SU-DHL-6 (cell line): ENCODE results near the gene GFOD1.

Experiments
- H2AFZ ChIP-seq: fragments of 200-600 bp; sonication (generic); 2 replicates; pipeline ENCODE4 v1.6.1; 2014; ENCODE audit warnings: low read depth, mild to moderate bottlenecking, moderate library complexity, mixed read lengths, antibody characterized with exemption, low read length; ENCODE audit not compliant: severe bottlenecking
- H3F3A ChIP-seq: fragments of 200-600 bp; shearing (Covaris generic); 2 replicates; pipeline ENCODE4 v1.6.0; 2016; ENCODE audit warnings: antibody characterized with exemption, mild to moderate bottlenecking; ENCODE audit not compliant: insufficient read depth
- H3K27ac ChIP-seq: fragments of 200-600 bp; sonication (generic); 2 replicates; pipeline ENCODE4 v1.5.1; 2016; ENCODE audit warnings: low read depth, mild to moderate bottlenecking, low read length, moderate library complexity, mixed read lengths
- H3K27me3 ChIP-seq: fragments of 200-600 bp; sonication (generic), shearing (Covaris generic); 2 replicates; pipeline ENCODE4 v1.6.0; 2014; ENCODE audit warnings: mild to moderate bottlenecking, low read length
- H3K36me3 ChIP-seq: fragments of 200-600 bp; sonication (generic); 2 replicates; pipeline ENCODE4 v1.6.1; 2014; ENCODE audit warnings: mild to moderate bottlenecking, low read length, mixed read lengths
- H3K4me2 ChIP-seq: fragments of 300-600, 200-600 bp; shearing (Covaris generic), sonication (generic); 2 replicates; pipeline ENCODE4 v1.6.0; 2014; ENCODE audit warnings: low read length, low read depth, mild to moderate bottlenecking; ENCODE audit not compliant: poor library complexity, severe bottlenecking
- H3K4me3 ChIP-seq: fragments of 200-600 bp; sonication (generic); 2 replicates; pipeline ENCODE4 v1.5.1; 2014; ENCODE audit warnings: antibody characterized with exemption, low read length, mild to moderate bottlenecking, mixed read lengths; ENCODE audit not compliant: insufficient read depth, poor library complexity, severe bottlenecking
- H3K79me2 ChIP-seq: fragments of 200-600 bp; sonication (generic); 2 replicates; pipeline ENCODE4 v1.6.1; 2014; ENCODE audit warnings: mild to moderate bottlenecking, low read length, moderate library complexity; ENCODE audit not compliant: insufficient read depth
- H3K9ac ChIP-seq: fragments of 200-600 bp; sonication (generic); 2 replicates; pipeline ENCODE4 v1.7.0; 2014; ENCODE audit warnings: mild to moderate bottlenecking, low read length
- H3K9me2 ChIP-seq: fragments of 200-600 bp; sonication (generic); replicated peaks from 2 replicates; pipeline ENCODE4 v1.6.1; 2014; ENCODE audit warnings: low read length; ENCODE audit not compliant: insufficient read depth
- H3K9me3 ChIP-seq: fragments of 200-600 bp; sonication (generic); 2 replicates; pipeline ENCODE4 v1.6.1; 2014; ENCODE audit warnings: low read length, mixed read lengths; ENCODE audit not compliant: insufficient read depth
- H4K20me1 ChIP-seq: fragments of 200-600 bp; sonication (generic); 2 replicates; pipeline ENCODE4 v1.6.1; 2014; ENCODE audit warnings: low read depth, mild to moderate bottlenecking, antibody characterized with exemption, low read length, moderate library complexity, mixed read lengths
- EZH2phosphoT487 ChIP-seq: fragments of 200-600 bp; sonication (generic), shearing (Covaris generic); conservative IDR thresholded peaks from 2 replicates; pipeline ENCODE4 v1.6.1; 2018; ENCODE audit warnings: mild to moderate bottlenecking, antibody characterized with exemption, low read length, moderate library complexity, mixed read lengths
- TF ChIP-seq, protein P1 (sequence below): fragments of 200-600 bp; sonication (generic); IDR thresholded peaks from one replicate; pipeline ENCODE4 v1.5.1; 2017; ENCODE audit warnings: antibody characterized with exemption, mild to moderate bottlenecking, low read length, moderate library complexity; ENCODE audit not compliant: insufficient read depth, poor library complexity, severe bottlenecking

The GFOD1 gene

GRCh38 chr6:13428583-13429405 is 58.6 kb downstream of the GFOD1 start:
- no peaks in the 10 kb centered on the region for H4K20me1 ChIP-seq
- no peaks in the 10 kb centered on the region for H3K9me3 ChIP-seq
- no peak for TF ChIP-seq EZH2phosphoT487
- TF ChIP-seq, protein P1, sequence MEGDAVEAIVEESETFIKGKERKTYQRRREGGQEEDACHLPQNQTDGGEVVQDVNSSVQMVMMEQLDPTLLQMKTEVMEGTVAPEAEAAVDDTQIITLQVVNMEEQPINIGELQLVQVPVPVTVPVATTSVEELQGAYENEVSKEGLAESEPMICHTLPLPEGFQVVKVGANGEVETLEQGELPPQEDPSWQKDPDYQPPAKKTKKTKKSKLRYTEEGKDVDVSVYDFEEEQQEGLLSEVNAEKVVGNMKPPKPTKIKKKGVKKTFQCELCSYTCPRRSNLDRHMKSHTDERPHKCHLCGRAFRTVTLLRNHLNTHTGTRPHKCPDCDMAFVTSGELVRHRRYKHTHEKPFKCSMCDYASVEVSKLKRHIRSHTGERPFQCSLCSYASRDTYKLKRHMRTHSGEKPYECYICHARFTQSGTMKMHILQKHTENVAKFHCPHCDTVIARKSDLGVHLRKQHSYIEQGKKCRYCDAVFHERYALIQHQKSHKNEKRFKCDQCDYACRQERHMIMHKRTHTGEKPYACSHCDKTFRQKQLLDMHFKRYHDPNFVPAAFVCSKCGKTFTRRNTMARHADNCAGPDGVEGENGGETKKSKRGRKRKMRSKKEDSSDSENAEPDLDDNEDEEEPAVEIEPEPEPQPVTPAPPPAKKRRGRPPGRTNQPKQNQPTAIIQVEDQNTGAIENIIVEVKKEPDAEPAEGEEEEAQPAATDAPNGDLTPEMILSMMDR = no peak
- no peaks in the 10 kb centered on the region for H3K27me3 ChIP-seq
- no peak overlapping the region for H3K4me3 ChIP-seq
- H3K4me2 ChIP-seq = no peak overlapping the region
- no peak overlapping the region for H2AFZ ChIP-seq
- no peaks in the 10 kb centered on the region for H3K79me2 ChIP-seq
- H3F3A ChIP-seq = no peaks in the 10 kb centered on the region
- H3K36me3 ChIP-seq = no peaks in the 10 kb centered on the region
- H3K9me2 ChIP-seq = no peaks in the 10 kb centered on the region
- no peak overlapping the region for H3K27ac ChIP-seq
- H3K9ac ChIP-seq = no peak overlapping the region

DNA sequence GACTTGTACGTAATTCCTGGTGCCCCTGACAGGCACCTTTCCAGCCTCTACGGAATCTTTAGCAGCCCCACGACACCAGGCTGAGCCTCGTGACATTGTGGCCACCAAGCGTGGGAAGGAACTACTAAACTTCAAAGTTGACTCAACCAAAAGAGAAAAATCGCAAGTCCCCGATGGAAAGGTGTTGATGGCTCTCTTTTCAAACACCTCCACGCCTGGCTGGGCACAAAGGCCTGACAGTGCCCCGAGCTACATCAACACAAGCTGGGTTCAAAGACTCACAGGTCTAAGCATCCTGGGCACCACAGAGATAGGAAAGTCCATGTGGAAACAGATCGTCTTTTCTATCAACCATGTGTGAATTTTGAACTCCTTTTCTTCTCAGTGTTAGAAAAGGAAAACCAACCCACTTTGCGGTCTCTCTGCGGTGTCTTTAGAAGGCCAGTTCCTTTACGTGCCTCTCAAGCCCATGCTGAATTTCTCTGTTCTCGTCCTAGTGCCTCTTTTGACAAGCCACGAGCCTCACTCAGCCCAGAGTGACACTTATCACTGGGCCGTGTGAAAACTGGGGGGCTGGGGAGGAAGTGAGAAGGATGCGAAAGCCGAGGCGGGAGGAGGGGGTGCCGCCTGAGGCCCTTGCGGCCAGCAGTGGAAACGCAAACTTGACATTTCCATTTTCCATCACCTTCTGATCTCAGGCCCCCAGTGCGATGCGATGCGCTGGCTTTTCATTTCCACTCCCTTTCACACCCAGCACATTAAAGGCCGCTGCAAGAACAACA is 59.4 kb downstream of the GFOD1 start:
- H3K9me3 ChIP-seq = no peaks in the 10 kb centered on the region
- H3K4me2 ChIP-seq = peak overlapping the region; percentile 12
- no peaks in the 10 kb centered on the region for H3K27me3 ChIP-seq
- peak overlapping the region; percentile 1; the same call in 1 of the 2 replicates for H3K9ac ChIP-seq
- no peaks in the 10 kb centered on the region for H3F3A ChIP-seq
- no peaks in the 10 kb centered on the region for H4K20me1 ChIP-seq
- no peaks in the 10 kb centered on the region for H3K79me2 ChIP-seq
- TF ChIP-seq, protein P1 = peak; percentile 35
- no peak for TF ChIP-seq EZH2phosphoT487
- H3K9me2 ChIP-seq = no peaks in the 10 kb centered on the region
- no peak overlapping the region for H3K4me3 ChIP-seq
- peak overlapping the region; percentile 4 for H2AFZ ChIP-seq
- H3K27ac ChIP-seq = no peak overlapping the region
- H3K36me3 ChIP-seq = no peaks in the 10 kb centered on the region

GRCh38 chr6:13427316-13427715 is 60.1 kb downstream of the GFOD1 start:
- Histone ChIP-seq H3K4me3 (no peak overlapping the region), H3K9ac (no peak overlapping the region), H3K9me2 (no peaks in the 10 kb centered on the region), H3K9me3 (no peaks in the 10 kb centered on the region), H3K27ac (no peak overlapping the region), H3K36me3 (no peaks in the 10 kb centered on the region), H3K4me2 (no peak overlapping the region), H4K20me1 (no peaks in the 10 kb centered on the region), H3K27me3 (no peaks in the 10 kb centered on the region), H2AFZ (no peak overlapping the region), H3F3A (no peaks in the 10 kb centered on the region), H3K79me2 (no peaks in the 10 kb centered on the region)
- no peak for TF ChIP-seq EZH2phosphoT487
- TF ChIP-seq, protein P1 = no peak
